ENCODE measurements around the gene GOT2.

DNA sequence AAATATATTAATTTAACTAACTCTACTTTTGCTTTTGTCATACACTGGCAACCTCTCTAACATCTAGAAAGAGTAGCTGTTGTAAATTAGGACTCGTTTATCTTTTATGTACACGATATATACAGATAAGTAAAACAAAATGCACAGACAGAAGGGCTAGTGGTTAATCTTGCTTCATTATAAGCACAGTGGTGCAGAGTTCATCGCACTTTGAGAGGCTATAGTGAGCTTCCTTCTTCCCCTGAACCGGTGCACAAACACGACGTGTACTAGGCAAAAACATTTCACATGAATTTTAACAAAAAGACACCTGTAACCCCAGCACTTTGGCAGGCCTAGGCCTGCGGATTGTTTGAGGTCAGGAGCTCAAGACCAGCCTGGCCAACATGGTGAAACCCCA, 10.4 kb upstream of the GOT2 start:
- TF ChIP-seq, protein P1, sequence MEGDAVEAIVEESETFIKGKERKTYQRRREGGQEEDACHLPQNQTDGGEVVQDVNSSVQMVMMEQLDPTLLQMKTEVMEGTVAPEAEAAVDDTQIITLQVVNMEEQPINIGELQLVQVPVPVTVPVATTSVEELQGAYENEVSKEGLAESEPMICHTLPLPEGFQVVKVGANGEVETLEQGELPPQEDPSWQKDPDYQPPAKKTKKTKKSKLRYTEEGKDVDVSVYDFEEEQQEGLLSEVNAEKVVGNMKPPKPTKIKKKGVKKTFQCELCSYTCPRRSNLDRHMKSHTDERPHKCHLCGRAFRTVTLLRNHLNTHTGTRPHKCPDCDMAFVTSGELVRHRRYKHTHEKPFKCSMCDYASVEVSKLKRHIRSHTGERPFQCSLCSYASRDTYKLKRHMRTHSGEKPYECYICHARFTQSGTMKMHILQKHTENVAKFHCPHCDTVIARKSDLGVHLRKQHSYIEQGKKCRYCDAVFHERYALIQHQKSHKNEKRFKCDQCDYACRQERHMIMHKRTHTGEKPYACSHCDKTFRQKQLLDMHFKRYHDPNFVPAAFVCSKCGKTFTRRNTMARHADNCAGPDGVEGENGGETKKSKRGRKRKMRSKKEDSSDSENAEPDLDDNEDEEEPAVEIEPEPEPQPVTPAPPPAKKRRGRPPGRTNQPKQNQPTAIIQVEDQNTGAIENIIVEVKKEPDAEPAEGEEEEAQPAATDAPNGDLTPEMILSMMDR (IDR thresholded peaks at IDR 0.05; ENCODE audit: low read depth, low read length), result no peak
- no peak for TF ChIP-seq EZH2phosphoT487 (IDR thresholded peaks at IDR 0.05; ENCODE audit: low read depth)
